Forelimb muscle (tissue), 1 donor: ENCODE measurements around the gene ACACB. TPM values are rescaled to one million over a fixed set of nuclear protein-coding genes. Genes with fewer than 3 reads are reported as not detected.

Experiments
- DNase-seq: peaks from one replicate; pipeline ENCODE4 v3.0.0-alpha.2; 2013; ENCODE audit warnings: low read depth
- polyA plus RNA-seq: library from polyadenylated mRNA; unstranded; fragments of 120-200 nt; gene quantifications from one replicate; pipeline ENCODE4 v1.2.1, GENCODE V29; 2013; ENCODE audit not compliant: insufficient read length

The ACACB gene
- polyA plus RNA-seq, 1 donor: 7.3 TPM

- DNase-seq: no peak
These were observed 186.0 kb downstream of the ACACB start for GRCh38 chr12:109302358-109302757.

GRCh38 chr12:109302770-109303169 is 186.4 kb downstream of the ACACB start:
- DNase-seq: no peak

GRCh38 chr12:109304485-109304884 is 188.1 kb downstream of the ACACB start:
- no peak for DNase-seq

- DNase-seq: no peak
These were observed 189.2 kb downstream of the ACACB start for GRCh38 chr12:109305547-109305946.

GRCh38 chr12:109307051-109307450 is 190.7 kb downstream of the ACACB start:
- no peak for DNase-seq

- DNase-seq: no peak
These were observed 192.4 kb downstream of the ACACB start, which contains the start of gene FOXN4 for GRCh38 chr12:109308534-109309380. FOXN4 (minus strand) TSS chr12:109309284; CDS start chr12:109308321, 963 bp downstream.

GRCh38 chr12:109309381-109310246 is 193.2 kb downstream of the ACACB start:
- DNase-seq: no peak

GRCh38 chr12:109310247-109311125 is 194.1 kb downstream of the ACACB start:
- DNase-seq: no peak

Other genes with a start within 250 kb of the ACACB start
- gene DAO, start 236.5 kb upstream of the ACACB start, polyA plus RNA-seq: not detected
- 0.16 TPM for gene SVOP, start 95.5 kb upstream of the ACACB start, polyA plus RNA-seq
- gene USP30, start 64.0 kb upstream of the ACACB start, polyA plus RNA-seq: 12.7 TPM
- 17.5 TPM for gene ALKBH2, start 23.1 kb upstream of the ACACB start, polyA plus RNA-seq
- gene UNG, start 19.0 kb upstream of the ACACB start, polyA plus RNA-seq: 22.3 TPM
- 0.15 TPM for gene FOXN4, start 192.7 kb downstream of the ACACB start, polyA plus RNA-seq
- gene MYO1H, start 231.3 kb downstream of the ACACB start, polyA plus RNA-seq: 0.33 TPM